Measurements from ENCODE around the gene ZBTB48. TPM values are rescaled to one million over a fixed set of nuclear protein-coding genes. Genes with fewer than 3 reads are reported as not detected.
A peak's percentile ranks its signal among the peaks of the same experiment; 100 is the strongest.

Gene ZBTB48
- total and polyA plus RNA-seq, 2 donors from 2014 or later = 27.1 to 45.5 TPM

GRCh38 chr1:6544831-6545230 is 35.0 kb upstream of the ZBTB48 start:
- no peak for TF ChIP-seq CTCF (IDR thresholded peaks at IDR 0.05; ENCODE audit: borderline replicate concordance, extremely low read depth, insufficient read depth)
- Histone ChIP-seq H3K9ac (ENCODE audit: low read length in 3 of 3) (no peak overlapping the region), H3K9me3 (ENCODE audit: control insufficient read depth in 2 of 3, insufficient read depth in 1 of 3, low read length in 3 of 3) (no peaks in the 10 kb centered on the region), H3K4me3 (ENCODE audit: low read length in 3 of 3) (no peak overlapping the region), H3K36me3 (ENCODE audit: control insufficient read depth in 2 of 3, insufficient read depth in 3 of 3, low read length in 3 of 3) (peaks cover 13 to 46% (median 19%) of the 10 kb centered on the region in 3 donors), H3K27ac (ENCODE audit: low read depth in 2 of 2, low read length in 2 of 2) (no peak overlapping the region), H3K27me3 (ENCODE audit: control insufficient read depth, insufficient read depth, low read length) (no peaks in the 10 kb centered on the region), H3K4me1 (ENCODE audit: control insufficient read depth in 2 of 3, insufficient read depth in 2 of 3, low read depth in 1 of 3, low read length in 3 of 3) (no peaks in the 10 kb centered on the region)
- DNase-seq (no peak), FAIRE-seq (no peak)
- intact Hi-C loops (cut with DNase I) = no loop called here

GRCh38 chr1:6545276-6546112 is 34.3 kb upstream of the ZBTB48 start:
- H3K4me3 ChIP-seq (ENCODE audit: low read length in 3 of 3) = no peak overlapping the region
- no peak for FAIRE-seq
- intact Hi-C loops (cut with DNase I) = no loop called here
- no peak for TF ChIP-seq CTCF (IDR thresholded peaks at IDR 0.05; ENCODE audit: borderline replicate concordance, extremely low read depth, insufficient read depth)
- no peak overlapping the region for H3K27ac ChIP-seq (ENCODE audit: low read depth in 2 of 2, low read length in 2 of 2)
- H3K4me1 ChIP-seq (ENCODE audit: control insufficient read depth in 2 of 3, insufficient read depth in 2 of 3, low read depth in 1 of 3, low read length in 3 of 3) = no peaks in the 10 kb centered on the region
- no peaks in the 10 kb centered on the region for H3K27me3 ChIP-seq (ENCODE audit: control insufficient read depth, insufficient read depth, low read length)
- H3K9me3 ChIP-seq (ENCODE audit: control insufficient read depth in 2 of 3, insufficient read depth in 1 of 3, low read length in 3 of 3) = no peaks in the 10 kb centered on the region
- peaks cover 13 to 46% (median 19%) of the 10 kb centered on the region in 3 donors for H3K36me3 ChIP-seq (ENCODE audit: control insufficient read depth in 2 of 3, insufficient read depth in 3 of 3, low read length in 3 of 3)
- H3K9ac ChIP-seq (ENCODE audit: low read length in 3 of 3) = no peak overlapping the region
- peak in 1 of 5 donors; percentile 11 for DNase-seq

- no peak overlapping the region for H3K9ac ChIP-seq (ENCODE audit: low read length in 3 of 3)
- FAIRE-seq = no peak
- H3K27me3 ChIP-seq (ENCODE audit: control insufficient read depth, insufficient read depth, low read length) = no peaks in the 10 kb centered on the region
- intact Hi-C loops (cut with DNase I) = no loop called here
- no peak overlapping the region for H3K4me3 ChIP-seq (ENCODE audit: low read length in 3 of 3)
- peak overlapping the region in 1 of 2 donors; percentile 49 for H3K27ac ChIP-seq (ENCODE audit: low read depth in 2 of 2, low read length in 2 of 2)
- H3K9me3 ChIP-seq (ENCODE audit: control insufficient read depth in 2 of 3, insufficient read depth in 1 of 3, low read length in 3 of 3) = no peaks in the 10 kb centered on the region
- no peak for DNase-seq
- peaks cover 13 to 47% (median 17%) of the 10 kb centered on the region in 3 donors for H3K36me3 ChIP-seq (ENCODE audit: control insufficient read depth in 2 of 3, insufficient read depth in 3 of 3, low read length in 3 of 3)
- H3K4me1 ChIP-seq (ENCODE audit: control insufficient read depth in 2 of 3, insufficient read depth in 2 of 3, low read depth in 1 of 3, low read length in 3 of 3) = no peaks in the 10 kb centered on the region
- no peak for TF ChIP-seq CTCF (IDR thresholded peaks at IDR 0.05; ENCODE audit: borderline replicate concordance, extremely low read depth, insufficient read depth)
Measured at GRCh38 chr1:6546326-6546725, 33.5 kb upstream of the ZBTB48 start.

Measured in kidney (tissue), 14 donors.